OCI-LY7 (cell line): ENCODE data around the gene LILRB3.

ENCODE experiments used
- CTCF ChIP-seq: fragments of 200-600 bp; sonication (generic); conservative IDR thresholded peaks from 2 replicates; pipeline ENCODE4 v1.5.1; 2014; ENCODE audit warnings: mild to moderate bottlenecking, antibody characterized with exemption, low read length, moderate library complexity, mixed read lengths
- EZH2phosphoT487 ChIP-seq: fragments of 200-600 bp; sonication (generic); IDR thresholded peaks from 2 replicates; pipeline ENCODE4 v1.6.1; 2018; ENCODE audit warnings: low read depth, borderline replicate concordance, mild to moderate bottlenecking, mixed run types, antibody characterized with exemption, low read length, moderate library complexity, mixed read lengths

DNA sequence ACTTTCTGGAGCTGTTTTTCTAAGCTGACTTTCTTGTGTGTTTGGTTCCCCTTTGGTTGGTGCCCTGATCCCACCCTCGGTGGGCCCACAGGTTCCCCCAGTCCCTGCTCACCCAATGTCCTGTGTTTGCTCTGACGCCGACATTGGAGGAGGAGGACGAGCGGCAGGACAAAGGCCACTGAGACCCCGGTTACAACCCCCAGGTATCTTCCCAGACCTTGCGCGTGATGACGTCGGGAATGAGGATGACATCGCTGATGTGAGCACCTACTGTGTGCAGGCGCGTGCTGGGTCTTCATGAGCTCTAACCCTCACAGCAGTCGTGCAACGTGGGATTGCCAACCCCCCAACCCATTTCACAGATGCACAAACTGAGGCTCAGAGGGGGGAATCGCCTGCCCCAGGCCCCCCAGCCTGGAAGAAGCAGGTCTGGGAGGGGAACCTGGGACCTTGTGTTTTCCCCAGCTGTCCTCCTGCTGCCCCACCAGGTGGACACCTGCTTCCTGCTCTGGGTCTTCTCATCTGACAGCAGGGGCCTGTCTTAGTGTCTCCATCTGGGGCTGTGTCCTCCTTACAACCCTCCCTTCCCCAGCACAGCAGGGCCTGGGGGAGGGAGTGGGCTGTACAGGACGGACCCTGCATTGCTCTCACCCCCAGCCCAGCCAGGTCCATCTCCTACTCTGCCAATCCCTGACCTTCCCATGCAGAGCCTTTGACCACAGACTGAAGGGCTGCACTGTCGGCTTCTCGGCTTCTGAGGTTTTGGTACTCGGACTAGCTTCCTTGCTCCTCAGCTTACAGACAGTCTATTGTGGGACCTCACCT is 24.5 kb upstream of the LILRB3 start:
- no peak for TF ChIP-seq CTCF
- TF ChIP-seq EZH2phosphoT487: no peak
